ENCODE results near the gene EIF4A2. TPM values are rescaled to one million over a fixed set of nuclear protein-coding genes. Genes with fewer than 3 reads are reported as not detected.

The EIF4A2 gene
- polyA plus RNA-seq, 3 donors, result 781 to 936 (median 815) TPM

- no peak for DNase-seq (ENCODE audit: extremely low read depth in 1 of 11, low read depth in 9 of 11, low spot score in 4 of 11)
Observed at GRCh38 chr3:186760897-186761447, 22.4 kb upstream of the EIF4A2 start.

- DNase-seq (ENCODE audit: extremely low read depth in 1 of 11, low read depth in 9 of 11, low spot score in 4 of 11), result no peak
Observed at GRCh38 chr3:186772281-186772694, 11.1 kb upstream of the EIF4A2 start.

GRCh38 chr3:186772701-186773417 lies 10.5 kb upstream of the EIF4A2 start:
- peak in 4 of 11 donors; percentile 12 to 28 (median 22) for DNase-seq (ENCODE audit: extremely low read depth in 1 of 11, low read depth in 9 of 11, low spot score in 4 of 11)

GRCh38 chr3:186775999-186776398 lies 7.4 kb upstream of the EIF4A2 start:
- no peak for DNase-seq (ENCODE audit: extremely low read depth in 1 of 11, low read depth in 9 of 11, low spot score in 4 of 11)

GRCh38 chr3:186779204-186779603 lies 4.2 kb upstream of the EIF4A2 start:
- no peak for DNase-seq (ENCODE audit: extremely low read depth in 1 of 11, low read depth in 9 of 11, low spot score in 4 of 11)

DNA sequence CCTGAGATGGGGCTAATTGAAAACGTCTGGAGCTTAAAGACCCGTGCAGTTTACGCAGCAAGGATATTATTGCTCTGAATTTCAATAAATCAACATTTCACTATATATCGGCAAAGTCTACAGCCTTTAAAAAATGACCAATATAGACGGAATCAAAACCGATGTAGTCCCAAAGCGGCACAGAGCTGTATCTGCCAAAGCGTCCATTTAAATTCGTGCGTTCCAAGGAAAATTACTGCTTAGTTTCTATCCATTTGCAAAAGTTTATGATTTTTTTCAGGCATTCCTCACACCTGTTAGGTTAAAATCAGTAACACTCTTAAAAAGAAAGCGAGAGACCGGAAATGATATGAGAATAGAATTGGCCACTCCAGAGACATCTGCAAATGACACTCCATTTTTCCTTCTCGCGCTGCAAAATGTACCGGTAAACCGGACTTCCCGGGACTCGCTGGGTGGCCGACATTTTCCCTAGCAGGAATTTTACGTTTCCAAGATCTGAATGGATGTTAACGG lies 777 bp upstream of the EIF4A2 start:
- DNase-seq (ENCODE audit: extremely low read depth in 1 of 11, low read depth in 9 of 11, low spot score in 4 of 11), result no peak

- peak in 10 of 11 donors; percentile 69 to 79 (median 74) for DNase-seq (ENCODE audit: extremely low read depth in 1 of 11, low read depth in 9 of 11, low spot score in 4 of 11)
Observed at GRCh38 chr3:186783731-186784515, 546 bp downstream of the EIF4A2 start.

DNA sequence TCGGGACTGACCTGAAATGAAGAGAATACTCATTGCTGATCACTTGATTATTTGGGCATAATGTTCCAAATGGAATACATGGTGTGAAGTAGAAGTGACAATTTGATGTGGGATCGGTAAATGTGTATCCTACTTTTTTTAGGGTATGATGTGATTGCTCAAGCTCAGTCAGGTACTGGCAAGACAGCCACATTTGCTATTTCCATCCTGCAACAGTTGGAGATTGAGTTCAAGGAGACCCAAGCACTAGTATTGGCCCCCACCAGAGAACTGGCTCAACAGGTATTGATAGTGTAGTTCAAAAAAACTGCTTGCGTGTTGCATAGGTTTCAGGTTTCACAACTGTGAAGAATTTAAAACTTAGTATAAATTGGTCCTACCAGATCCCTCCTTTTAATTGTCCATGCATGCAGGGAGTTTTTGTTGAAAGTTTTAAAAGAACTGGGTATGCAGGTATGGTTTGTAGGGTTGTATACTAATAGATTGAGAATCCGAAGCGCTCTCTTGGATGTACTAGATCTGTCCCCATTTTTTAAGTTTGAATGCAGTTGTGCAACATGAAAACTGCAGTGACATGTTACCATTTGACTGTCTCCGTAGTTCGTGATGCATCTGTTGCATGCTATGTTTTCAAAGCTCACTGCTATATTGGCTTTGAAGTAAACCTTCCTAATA lies 1.6 kb downstream of the EIF4A2 start:
- DNase-seq (ENCODE audit: extremely low read depth in 1 of 11, low read depth in 9 of 11, low spot score in 4 of 11), result no peak

- no peak for DNase-seq (ENCODE audit: extremely low read depth in 1 of 11, low read depth in 9 of 11, low spot score in 4 of 11)
Observed at GRCh38 chr3:186785495-186786018, 2.2 kb downstream of the EIF4A2 start.

- no peak for DNase-seq (ENCODE audit: extremely low read depth in 1 of 11, low read depth in 9 of 11, low spot score in 4 of 11)
Observed at GRCh38 chr3:186786922-186787321, 3.5 kb downstream of the EIF4A2 start.

GRCh38 chr3:186787642-186788481 lies 4.5 kb downstream of the EIF4A2 start:
- no peak for DNase-seq (ENCODE audit: extremely low read depth in 1 of 11, low read depth in 9 of 11, low spot score in 4 of 11)

DNA sequence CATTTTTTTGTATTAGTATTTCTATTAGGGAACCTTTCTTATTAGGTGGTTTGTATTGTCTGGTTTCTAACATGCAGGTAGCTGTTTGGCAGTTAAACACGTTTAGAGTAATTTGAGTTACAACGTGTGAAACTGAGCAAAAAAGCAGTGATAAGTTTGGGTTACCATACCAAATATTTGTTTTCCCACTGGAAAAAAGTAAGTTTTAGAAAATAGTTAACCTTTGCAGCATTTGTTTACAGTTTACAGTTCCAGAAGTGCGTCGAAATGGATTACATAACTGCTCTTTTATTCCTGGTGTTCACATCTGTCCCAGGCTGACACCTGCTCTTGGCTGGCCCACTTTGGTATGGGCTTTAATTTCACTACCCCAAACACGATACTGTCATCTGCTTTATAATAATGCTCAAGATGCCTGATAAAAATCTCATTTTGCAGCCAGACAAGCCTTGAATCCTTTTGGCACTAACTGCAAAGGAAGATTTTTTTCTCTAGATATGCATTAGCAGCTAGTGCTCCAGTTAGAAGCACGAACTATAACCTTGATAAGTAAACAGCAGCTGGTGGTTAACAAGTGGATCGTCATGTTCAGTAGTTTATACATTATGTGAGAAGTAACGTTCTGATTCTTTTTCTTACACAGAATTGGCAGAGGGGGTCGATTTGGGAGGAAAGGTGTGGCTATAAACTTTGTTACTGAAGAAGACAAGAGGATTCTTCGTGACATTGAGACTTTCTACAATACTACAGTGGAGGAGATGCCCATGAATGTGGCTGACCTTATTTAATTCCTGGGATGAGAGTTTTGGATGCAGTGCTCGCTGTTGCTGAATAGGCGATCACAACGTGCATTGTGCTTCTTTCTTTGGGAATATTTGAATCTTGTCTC lies 5.3 kb downstream of the EIF4A2 start:
- no peak for DNase-seq (ENCODE audit: extremely low read depth in 1 of 11, low read depth in 9 of 11, low spot score in 4 of 11)

GRCh38 chr3:186789554-186790260 lies 6.3 kb downstream of the EIF4A2 start:
- no peak for DNase-seq (ENCODE audit: extremely low read depth in 1 of 11, low read depth in 9 of 11, low spot score in 4 of 11)

GRCh38 chr3:186790261-186790981 lies 7.0 kb downstream of the EIF4A2 start:
- no peak for DNase-seq (ENCODE audit: extremely low read depth in 1 of 11, low read depth in 9 of 11, low spot score in 4 of 11)

DNA sequence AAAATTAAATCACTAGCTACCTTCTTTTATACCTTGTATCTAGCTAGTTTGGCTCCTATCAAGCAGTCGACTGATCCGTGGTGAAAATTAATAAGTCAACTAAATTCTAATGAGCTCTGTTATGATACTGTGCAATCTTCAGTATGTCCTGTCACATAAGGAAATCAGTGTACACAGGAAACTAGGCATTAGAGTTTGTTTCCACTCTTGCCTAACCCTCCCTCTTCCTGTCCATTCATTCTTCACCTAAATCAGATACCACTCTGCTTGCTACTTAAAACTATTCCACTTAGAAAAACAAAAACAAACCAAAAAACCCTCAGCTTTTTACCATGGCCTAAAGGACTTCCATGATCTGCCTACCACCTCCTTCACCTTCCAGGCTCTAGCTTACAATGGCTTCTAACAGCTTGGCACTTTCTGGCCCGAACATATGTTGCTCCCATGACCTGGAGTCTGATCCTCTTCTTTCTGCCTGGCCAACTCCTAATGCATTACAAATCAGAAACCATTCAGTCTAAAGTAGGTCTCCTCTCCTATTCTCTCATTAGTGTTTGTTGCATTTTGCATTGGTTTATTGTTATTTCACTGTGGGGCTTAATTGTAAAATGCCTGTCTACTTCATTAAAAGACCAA lies 15.0 kb downstream of the EIF4A2 start:
- no peak for DNase-seq (ENCODE audit: extremely low read depth in 1 of 11, low read depth in 9 of 11, low spot score in 4 of 11)

DNA sequence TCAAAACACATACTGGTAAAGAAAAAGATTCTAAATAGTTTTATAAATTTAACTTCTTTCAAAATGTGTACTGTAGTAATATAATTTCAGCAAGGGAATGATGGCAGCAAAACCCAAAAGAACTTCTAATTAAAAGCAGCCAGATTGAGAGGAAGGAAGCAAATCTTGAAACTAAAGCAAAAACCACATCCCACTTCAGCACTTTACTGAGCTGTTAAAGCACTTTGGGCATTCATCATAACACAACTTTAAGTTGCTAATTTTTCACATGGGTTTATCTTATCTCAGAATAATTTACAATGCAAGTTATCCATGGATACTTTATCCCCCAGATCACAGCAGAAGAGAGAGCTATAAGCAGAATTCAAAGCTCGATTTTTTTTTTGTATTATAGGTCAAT lies 16.9 kb downstream of the EIF4A2 start:
- no peak for DNase-seq (ENCODE audit: extremely low read depth in 1 of 11, low read depth in 9 of 11, low spot score in 4 of 11)

Data from renal cortex interstitium (tissue), 11 donors.